Uterine smooth muscle cell (primary cell): ENCODE measurements around the gene SFTPA2. TPM values are rescaled to one million over a fixed set of nuclear protein-coding genes. Genes with fewer than 3 reads are reported as not detected.

ENCODE experiments used
- total RNA-seq: library from RNA; depleted of rRNA; stranded (reverse); fragments of >200 nt; gene quantifications from 2 replicates; pipeline ENCODE4 v1.2.3, GENCODE V29; 2014

Gene SFTPA2
- not detected in 2 replicates for total RNA-seq

GRCh38 chr10:79560160-79560709, at the start of gene SFTPA2:
SFTPA2 (minus strand) TSS chr10:79560407; CDS start chr10:79559483, 924 bp downstream.

GRCh38 chr10:79511891-79512583, 48.2 kb downstream of the SFTPA2 start, which contains the start of gene EIF5AL1:
EIF5AL1 (plus strand) TSS chr10:79512533; CDS start chr10:79512650, 117 bp downstream.

Other genes starting within 250 kb of the SFTPA2 start
- 32.1 and 37.3 TPM in 2 replicates for gene PPIF, start 212.9 kb downstream of the SFTPA2 start, total RNA-seq
- gene ZCCHC24, start 114.8 kb downstream of the SFTPA2 start, total RNA-seq, result 19.6 and 23.2 TPM in 2 replicates
- gene EIF5AL1, start 47.9 kb downstream of the SFTPA2 start, total RNA-seq, result 0.75 and 1.3 TPM in 2 replicates
- under 0.01 TPM in 1 of 2 replicates, not detected in the other for gene SFTPA1, start 50.5 kb upstream of the SFTPA2 start, total RNA-seq
- gene NUTM2B, start 142.8 kb upstream of the SFTPA2 start, total RNA-seq, result 0.22 and 0.37 TPM in 2 replicates